ENCODE measurements around the gene ST6GALNAC2.
"Not testable (repeated sequence)": the region's sequence is repeated elsewhere in the genome, so short reads cannot be mapped to it uniquely, and the experiment has no call there.

The ST6GALNAC2 gene

GRCh38 chr17:76560877-76561221, 24.8 kb downstream of the ST6GALNAC2 start:
- H3K27me3 Mint-ChIP-seq: no peaks in the 10 kb centered on the region
- ATAC-seq (replicated peaks) (no peak), DNase-seq (no peak)
- H3K27ac Mint-ChIP-seq: no peak overlapping the region
- H3K4me1 Mint-ChIP-seq: peaks cover 33 to 74% of the 10 kb centered on the region in 2 donors
- H3K9me3 Mint-ChIP-seq: no peaks in the 10 kb centered on the region
- H3K4me3 Mint-ChIP-seq: no peak overlapping the region
- H3K36me3 Mint-ChIP-seq: peaks cover 27 to 46% of the 10 kb centered on the region in 2 donors

DNA sequence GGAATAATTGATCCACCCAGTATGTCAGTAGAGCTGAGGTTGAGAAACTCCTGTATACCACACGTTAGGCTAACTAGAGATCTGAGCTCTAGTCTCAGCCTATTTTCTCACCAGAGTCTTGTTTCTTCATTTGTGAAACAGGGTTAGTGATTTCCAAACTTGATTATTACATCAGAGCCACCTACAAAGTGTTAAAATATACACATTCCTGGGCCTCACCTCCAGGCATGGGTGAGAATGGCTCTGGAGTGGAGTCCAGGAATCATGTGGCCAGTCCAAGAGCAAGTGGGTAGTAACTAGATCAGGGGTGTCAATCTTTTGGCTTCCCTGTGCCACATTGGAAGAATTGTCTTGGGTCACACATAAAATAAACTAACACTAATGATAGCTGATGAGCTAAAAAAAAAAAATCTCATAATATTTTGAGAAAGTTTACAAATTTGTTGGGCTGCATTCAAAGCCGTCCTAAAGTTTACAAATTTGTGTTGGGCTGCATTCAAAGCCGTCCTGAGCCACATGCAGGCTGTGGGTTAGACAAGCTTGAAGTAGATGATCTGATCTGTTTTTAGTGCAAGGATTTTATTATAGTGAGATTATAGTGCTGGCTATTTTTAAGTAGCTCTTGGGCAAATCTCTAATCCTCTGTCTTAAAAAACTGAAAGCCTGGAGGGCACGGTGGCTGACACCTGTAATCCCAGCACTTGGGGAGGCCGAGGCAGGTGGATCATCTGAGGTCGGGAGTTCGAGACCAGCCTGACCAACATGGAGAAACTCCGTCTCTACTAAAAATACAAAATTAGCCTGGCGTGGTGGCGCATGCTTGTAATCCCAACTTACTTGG, 25.4 kb downstream of the ST6GALNAC2 start:
- Mint-ChIP-seq H3K36me3 (peaks cover 21 to 40% of the 10 kb centered on the region in 2 donors), H3K4me3 (peak overlapping the region; percentile 25 to 69), H3K4me1 (peaks cover 30 to 68% of the 10 kb centered on the region in 2 donors), H3K27me3 (no peaks in the 10 kb centered on the region), H3K9me3 (no peaks in the 10 kb centered on the region), H3K27ac (peak overlapping the region; percentile 91)
- DNase-seq: no peak
- ATAC-seq (replicated peaks): no peak

DNA sequence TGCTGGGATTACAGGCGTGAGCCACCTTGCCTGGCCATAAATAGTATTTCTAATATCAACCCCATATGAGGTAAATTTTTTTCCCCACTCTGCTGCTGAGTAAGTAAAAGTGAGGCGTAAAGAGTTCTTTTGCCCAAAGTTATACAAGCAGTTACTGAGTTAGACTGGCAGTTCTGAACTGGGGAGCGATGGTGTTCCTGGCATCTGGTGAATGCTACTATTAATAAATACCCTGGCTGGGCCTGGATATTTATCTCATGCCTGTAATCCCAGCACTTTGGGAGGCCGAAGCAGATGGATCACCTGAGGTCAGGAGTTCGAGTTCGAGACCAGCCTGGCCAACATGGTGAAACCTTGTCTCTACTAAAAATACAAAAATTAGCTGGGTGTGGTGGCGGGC, 26.2 kb downstream of the ST6GALNAC2 start:
- H3K27ac Mint-ChIP-seq; ATAC-seq (replicated peaks): not testable (repeated sequence)
- peaks cover 33 to 62% of the 10 kb centered on the region in 2 donors for H3K4me1 Mint-ChIP-seq

GRCh38 chr17:76558198-76559095, 27.2 kb downstream of the ST6GALNAC2 start:
- peaks cover 18 to 36% of the 10 kb centered on the region in 2 donors for H3K36me3 Mint-ChIP-seq
- H3K9me3 Mint-ChIP-seq: no peaks in the 10 kb centered on the region
- DNase-seq (no peak), ATAC-seq (replicated peaks) (peak in 1 of 2 donors; percentile 26)
- H3K27me3 Mint-ChIP-seq: no peaks in the 10 kb centered on the region
- H3K4me3 Mint-ChIP-seq: peak overlapping the region; percentile 94 to 98
- peaks cover 33 to 62% of the 10 kb centered on the region in 2 donors for H3K4me1 Mint-ChIP-seq
- H3K27ac Mint-ChIP-seq: peak overlapping the region; percentile 100

More for the DNA sequence above, 26.2 kb downstream of the ST6GALNAC2 start:
- H3K27me3 Mint-ChIP-seq, H3K9me3 Mint-ChIP-seq, DNase-seq: not testable (repeated sequence)
- peaks cover 18 to 37% of the 10 kb centered on the region in 2 donors for H3K36me3 Mint-ChIP-seq
- H3K4me3 Mint-ChIP-seq: peak overlapping the region; percentile 94 to 98

DNA sequence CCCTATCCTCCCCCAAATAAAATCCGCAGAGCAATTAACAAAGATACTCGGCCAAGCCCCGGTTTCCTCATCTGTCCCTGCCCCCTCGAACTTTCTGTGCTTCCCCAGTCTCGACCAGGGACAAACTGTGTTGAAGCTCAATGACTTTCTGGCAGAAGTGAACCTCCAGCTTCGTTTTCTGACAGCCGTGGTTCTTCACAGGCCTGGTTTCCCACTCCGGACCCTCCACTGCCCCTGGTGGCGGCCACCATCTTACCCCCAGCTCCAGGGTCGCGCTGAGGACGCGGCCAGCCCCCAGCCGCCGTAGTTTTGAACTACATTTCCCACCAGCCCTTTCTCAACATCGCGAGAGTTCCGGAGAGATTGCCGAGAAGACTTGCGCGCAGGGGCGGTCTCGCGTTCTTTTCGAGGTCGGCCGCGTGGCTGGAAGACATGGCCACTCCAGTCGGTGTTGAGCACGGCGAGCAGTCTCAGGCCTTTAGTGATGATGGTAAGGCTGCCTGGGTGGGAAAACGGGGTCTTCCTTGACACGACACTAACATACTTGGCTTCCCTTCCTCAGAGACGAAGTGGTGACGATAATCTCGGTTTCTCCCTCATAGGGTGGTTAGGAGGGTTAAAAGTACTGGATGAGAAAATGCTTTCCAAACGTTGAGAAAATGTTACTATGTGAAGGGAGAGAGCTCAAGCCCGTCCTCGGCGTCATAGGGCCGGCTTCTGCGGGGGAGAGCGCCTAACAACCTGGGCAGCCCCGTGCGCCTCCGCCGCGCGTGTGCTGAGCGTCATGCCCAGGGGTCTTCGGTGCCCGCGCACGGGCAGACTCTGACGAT, 28.1 kb downstream of the ST6GALNAC2 start:
- peak overlapping the region; percentile 100 for H3K27ac Mint-ChIP-seq
- peaks cover 27 to 56% of the 10 kb centered on the region in 2 donors for H3K4me1 Mint-ChIP-seq
- peak; percentile 96 for DNase-seq
- peak overlapping the region; percentile 94 to 98 for H3K4me3 Mint-ChIP-seq
- H3K9me3 Mint-ChIP-seq: no peaks in the 10 kb centered on the region
- no peaks in the 10 kb centered on the region for H3K27me3 Mint-ChIP-seq
- ATAC-seq (replicated peaks): peak; percentile 93 to 98
- peaks cover 14 to 31% of the 10 kb centered on the region in 2 donors for H3K36me3 Mint-ChIP-seq

DNA sequence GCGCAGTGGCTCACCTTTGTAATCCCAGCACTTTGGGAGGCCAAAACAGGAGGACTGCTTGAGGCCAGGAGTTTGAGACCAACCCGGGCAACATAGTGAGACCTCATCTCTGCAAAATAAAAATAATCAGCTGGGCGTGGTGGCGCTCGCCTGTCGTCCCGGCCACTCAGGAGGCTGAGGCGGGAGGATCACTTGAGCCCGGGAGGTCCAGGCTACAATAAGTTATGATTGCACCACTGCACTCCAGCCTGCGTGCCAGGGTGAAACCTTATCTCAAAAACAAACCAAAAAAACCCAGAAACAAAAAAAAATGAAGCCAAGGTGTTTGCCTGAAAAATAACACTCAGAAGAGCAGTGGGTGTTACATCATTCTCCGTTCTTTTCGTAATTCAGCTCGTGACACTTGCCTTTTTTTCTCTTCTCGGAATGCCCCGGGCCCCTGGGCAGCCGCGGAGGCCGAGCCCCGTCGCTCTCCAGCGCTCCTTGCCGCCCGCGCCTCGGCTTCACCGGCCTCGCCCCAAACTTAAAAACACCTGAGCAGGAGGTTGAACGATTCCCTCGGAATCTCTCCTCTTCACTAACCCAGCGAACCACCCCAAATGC, 28.8 kb downstream of the ST6GALNAC2 start:
- H3K36me3 Mint-ChIP-seq: peaks cover 12 to 28% of the 10 kb centered on the region in 2 donors
- peak; percentile 28 to 37 for ATAC-seq (replicated peaks)
- peak; percentile 27 for DNase-seq
- H3K4me1 Mint-ChIP-seq: peaks cover 25 to 53% of the 10 kb centered on the region in 2 donors
- peak overlapping the region; percentile 94 to 98 for H3K4me3 Mint-ChIP-seq
- no peaks in the 10 kb centered on the region for H3K27me3 Mint-ChIP-seq
- no peaks in the 10 kb centered on the region for H3K9me3 Mint-ChIP-seq
- H3K27ac Mint-ChIP-seq: peak overlapping the region; percentile 100

DNA sequence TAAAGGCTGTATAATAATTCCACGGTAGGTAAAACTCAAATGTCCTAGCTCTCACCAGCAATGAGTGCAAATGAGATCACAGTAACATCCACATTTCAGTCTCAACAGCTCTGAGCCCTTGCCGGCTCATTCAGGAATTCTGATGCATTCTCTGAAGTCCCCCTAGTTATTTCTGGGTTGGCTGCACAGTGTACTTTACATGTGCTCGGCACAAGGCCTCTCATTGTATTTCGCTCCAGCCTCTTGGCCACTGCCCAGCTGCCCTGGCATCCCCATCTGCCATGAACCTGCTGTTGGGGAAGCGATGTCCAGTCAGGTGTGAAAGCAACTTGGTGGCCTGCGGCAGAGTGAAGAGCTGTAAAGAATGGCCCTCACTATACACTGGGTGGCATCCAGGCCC, 31.5 kb downstream of the ST6GALNAC2 start:
- no peak for ATAC-seq (replicated peaks)
- Mint-ChIP-seq H3K27me3 (no peaks in the 10 kb centered on the region), H3K36me3 (peaks cover 4 to 17% of the 10 kb centered on the region in 2 donors), H3K4me3 (no peak overlapping the region), H3K27ac (no peak overlapping the region), H3K4me1 (peaks cover 21 to 36% of the 10 kb centered on the region in 2 donors), H3K9me3 (no peaks in the 10 kb centered on the region)
- DNase-seq: no peak

DNA sequence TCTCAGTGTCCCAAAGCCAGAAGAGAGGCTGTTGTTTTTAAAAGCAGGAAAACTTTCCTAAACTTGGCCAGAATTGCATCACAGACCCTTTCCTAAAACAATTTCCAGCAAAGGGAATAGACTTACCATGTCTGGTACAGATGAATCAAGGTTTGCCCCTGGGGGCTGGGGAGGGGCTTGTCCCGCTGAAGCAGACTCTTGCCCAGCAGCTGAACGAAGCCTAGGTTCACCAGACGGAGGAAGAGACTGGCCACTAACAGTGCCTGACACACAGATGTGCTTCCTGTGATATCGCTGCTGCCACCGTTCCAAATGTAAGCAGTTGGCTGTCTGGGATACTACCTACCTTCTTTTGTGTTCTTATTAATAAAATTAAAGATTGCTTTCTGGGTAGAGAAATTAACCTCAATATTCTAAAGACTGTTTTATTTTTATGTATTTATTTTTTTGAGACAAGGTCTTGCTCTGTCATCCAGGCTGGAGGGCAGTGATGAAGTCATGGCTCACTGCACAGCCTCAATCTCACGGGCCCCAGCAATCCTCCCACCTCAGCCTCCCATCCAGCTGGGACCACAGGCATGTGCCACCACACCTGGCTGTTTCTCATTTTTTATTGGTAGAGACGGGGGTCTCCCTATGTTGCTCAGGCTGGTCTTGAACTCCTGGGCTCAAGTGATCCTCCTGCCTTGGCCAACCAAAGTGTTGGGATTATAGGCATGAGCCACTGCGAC, 32.3 kb downstream of the ST6GALNAC2 start:
- Mint-ChIP-seq H3K4me1 (peaks cover 17 to 28% of the 10 kb centered on the region in 2 donors), H3K4me3 (no peak overlapping the region), H3K27me3 (no peaks in the 10 kb centered on the region), H3K27ac (no peak overlapping the region), H3K36me3 (peaks cover 3 to 12% of the 10 kb centered on the region in 2 donors), H3K9me3 (no peaks in the 10 kb centered on the region)
- DNase-seq (no peak), ATAC-seq (replicated peaks) (no peak)

GRCh38 chr17:76551685-76552084, 34.0 kb downstream of the ST6GALNAC2 start:
- no peak overlapping the region for H3K4me3 Mint-ChIP-seq
- H3K9me3 Mint-ChIP-seq: no peaks in the 10 kb centered on the region
- DNase-seq (no peak), ATAC-seq (replicated peaks) (no peak)
- no peak overlapping the region for H3K27ac Mint-ChIP-seq
- H3K4me1 Mint-ChIP-seq: peaks cover 12 to 13% of the 10 kb centered on the region in 2 donors
- no peaks in the 10 kb centered on the region for H3K36me3 Mint-ChIP-seq
- H3K27me3 Mint-ChIP-seq: no peaks in the 10 kb centered on the region

DNA sequence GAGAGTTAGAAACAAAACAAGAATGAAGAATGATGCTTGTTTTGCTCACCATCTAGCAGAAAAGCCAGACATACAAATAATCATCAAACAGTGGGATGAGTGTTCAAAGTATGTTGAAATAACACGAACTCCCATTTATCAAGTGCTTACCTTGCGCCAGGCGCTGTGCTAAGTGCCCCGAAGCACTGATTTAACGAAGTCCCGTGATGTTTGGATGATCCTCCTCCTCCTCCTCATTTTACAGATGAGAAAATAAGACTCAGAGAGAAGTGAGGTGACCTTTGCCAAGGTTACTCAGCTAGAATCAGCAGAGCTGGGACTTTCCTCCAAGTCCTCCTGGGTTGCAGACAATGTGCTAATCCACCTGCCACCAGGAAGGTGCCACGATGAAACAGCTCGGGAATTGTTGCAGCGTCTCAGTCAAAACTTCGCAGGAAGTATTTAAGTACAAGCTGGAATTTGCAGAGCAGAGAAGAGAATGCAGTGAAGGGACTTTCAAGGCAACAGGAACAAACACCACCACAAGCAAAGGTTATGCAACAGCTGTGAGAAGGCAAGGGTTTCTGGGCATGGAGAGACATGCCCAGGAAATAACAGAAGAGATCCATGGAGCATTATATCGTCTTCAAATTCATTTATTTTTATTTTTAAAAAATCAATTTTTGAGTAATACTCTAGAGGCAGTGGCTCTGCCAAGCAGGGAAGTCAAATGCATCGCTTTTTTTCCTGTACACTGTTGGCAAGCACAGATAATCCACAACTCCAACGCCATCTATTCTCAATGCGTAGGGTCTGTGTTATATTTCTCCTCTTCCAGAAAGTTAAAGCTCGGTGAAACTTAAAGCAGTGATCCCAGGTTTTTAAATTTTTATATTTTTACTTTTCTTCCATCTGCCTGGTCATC, 34.7 kb downstream of the ST6GALNAC2 start:
- no peak for ATAC-seq (replicated peaks)
- H3K27ac Mint-ChIP-seq: no peak overlapping the region
- H3K9me3 Mint-ChIP-seq: no peaks in the 10 kb centered on the region
- DNase-seq: no peak
- no peak overlapping the region for H3K4me3 Mint-ChIP-seq
- H3K27me3 Mint-ChIP-seq: no peaks in the 10 kb centered on the region
- no peaks in the 10 kb centered on the region for H3K36me3 Mint-ChIP-seq
- peaks cover 9 to 11% of the 10 kb centered on the region in 2 donors for H3K4me1 Mint-ChIP-seq

- DNase-seq (no peak), ATAC-seq (replicated peaks) (no peak)
- H3K27me3 Mint-ChIP-seq: peaks cover 3 to 4% of the 10 kb centered on the region in 2 donors
- no peak overlapping the region for H3K27ac Mint-ChIP-seq
- no peak overlapping the region for H3K4me3 Mint-ChIP-seq
- H3K9me3 Mint-ChIP-seq: no peaks in the 10 kb centered on the region
- H3K36me3 Mint-ChIP-seq: peaks cover 0 to 1% of the 10 kb centered on the region in 2 donors
- peaks cover 6 to 9% of the 10 kb centered on the region in 2 donors for H3K4me1 Mint-ChIP-seq
Measured at GRCh38 chr17:76549539-76549938, 36.1 kb downstream of the ST6GALNAC2 start.

DNA sequence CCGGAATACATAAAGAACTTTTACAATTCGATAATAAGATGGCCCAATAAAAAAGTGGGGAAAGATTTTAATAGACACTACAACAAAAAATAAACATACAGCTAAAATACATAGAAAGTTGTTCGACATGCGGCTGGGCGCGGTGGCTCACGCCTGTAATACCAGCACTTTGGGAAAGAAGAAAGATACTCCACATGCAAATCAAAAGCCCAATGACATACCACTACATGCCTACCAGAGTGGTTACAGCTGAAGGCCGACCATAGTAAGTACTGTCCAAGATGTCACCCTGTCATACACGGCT, 36.5 kb downstream of the ST6GALNAC2 start:
- H3K27me3 Mint-ChIP-seq: peaks cover 5 to 7% of the 10 kb centered on the region in 2 donors
- DNase-seq: no peak
- peaks cover 5 to 9% of the 10 kb centered on the region in 2 donors for H3K4me1 Mint-ChIP-seq
- H3K36me3 Mint-ChIP-seq: peaks cover under 1 to 1% of the 10 kb centered on the region in 2 donors
- no peak overlapping the region for H3K27ac Mint-ChIP-seq
- ATAC-seq (replicated peaks): no peak
- no peaks in the 10 kb centered on the region for H3K9me3 Mint-ChIP-seq
- H3K4me3 Mint-ChIP-seq: no peak overlapping the region
